ENCODE measurements around the gene ZNF267.
A peak's percentile ranks its signal among the peaks of the same experiment; 100 is the strongest.

ZNF267 gene

GRCh38 chr16:31874366-31875111, 932 bp downstream of the ZNF267 start:
- Histone ChIP-seq H3K4me3 (ENCODE audit: low read depth, low read length) (peak overlapping the region; percentile 79), H3K27me3 (ENCODE audit: control insufficient read depth, insufficient read depth, low read length) (no peaks in the 10 kb centered on the region), H3K9me3 (ENCODE audit: control insufficient read depth, low read length) (no peaks in the 10 kb centered on the region), H3K4me1 (peaks cover 8% of the 10 kb centered on the region), H3K9ac (peak overlapping the region; percentile 75), H3K27ac (peak overlapping the region; percentile 67), H3K79me2 (peaks cover 13% of the 10 kb centered on the region), H2AFZ (peak overlapping the region; percentile 85), H3K36me3 (ENCODE audit: control insufficient read depth, insufficient read depth, low read length) (no peaks in the 10 kb centered on the region), H3K4me2 (ENCODE audit: low read length) (peak overlapping the region; percentile 69)
- TF ChIP-seq, protein P1, sequence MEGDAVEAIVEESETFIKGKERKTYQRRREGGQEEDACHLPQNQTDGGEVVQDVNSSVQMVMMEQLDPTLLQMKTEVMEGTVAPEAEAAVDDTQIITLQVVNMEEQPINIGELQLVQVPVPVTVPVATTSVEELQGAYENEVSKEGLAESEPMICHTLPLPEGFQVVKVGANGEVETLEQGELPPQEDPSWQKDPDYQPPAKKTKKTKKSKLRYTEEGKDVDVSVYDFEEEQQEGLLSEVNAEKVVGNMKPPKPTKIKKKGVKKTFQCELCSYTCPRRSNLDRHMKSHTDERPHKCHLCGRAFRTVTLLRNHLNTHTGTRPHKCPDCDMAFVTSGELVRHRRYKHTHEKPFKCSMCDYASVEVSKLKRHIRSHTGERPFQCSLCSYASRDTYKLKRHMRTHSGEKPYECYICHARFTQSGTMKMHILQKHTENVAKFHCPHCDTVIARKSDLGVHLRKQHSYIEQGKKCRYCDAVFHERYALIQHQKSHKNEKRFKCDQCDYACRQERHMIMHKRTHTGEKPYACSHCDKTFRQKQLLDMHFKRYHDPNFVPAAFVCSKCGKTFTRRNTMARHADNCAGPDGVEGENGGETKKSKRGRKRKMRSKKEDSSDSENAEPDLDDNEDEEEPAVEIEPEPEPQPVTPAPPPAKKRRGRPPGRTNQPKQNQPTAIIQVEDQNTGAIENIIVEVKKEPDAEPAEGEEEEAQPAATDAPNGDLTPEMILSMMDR (IDR thresholded peaks at IDR 0.05): no peak

GRCh38 chr16:31875112-31875803, 1.7 kb downstream of the ZNF267 start:
- Histone ChIP-seq H3K4me2 (ENCODE audit: low read length) (peak overlapping the region; percentile 69), H3K79me2 (peaks cover 13% of the 10 kb centered on the region), H3K27me3 (ENCODE audit: control insufficient read depth, insufficient read depth, low read length) (no peaks in the 10 kb centered on the region), H3K4me3 (ENCODE audit: low read depth, low read length) (peak overlapping the region; percentile 79), H3K27ac (no peak overlapping the region), H3K9ac (no peak overlapping the region), H3K4me1 (peaks cover 8% of the 10 kb centered on the region), H3K36me3 (ENCODE audit: control insufficient read depth, insufficient read depth, low read length) (no peaks in the 10 kb centered on the region), H3K9me3 (ENCODE audit: control insufficient read depth, low read length) (no peaks in the 10 kb centered on the region), H2AFZ (no peak overlapping the region)
- TF ChIP-seq, protein P1 (IDR thresholded peaks at IDR 0.05): no peak

- H3K27ac ChIP-seq: no peak overlapping the region
- H3K4me3 ChIP-seq (ENCODE audit: low read depth, low read length): no peak overlapping the region
- H3K79me2 ChIP-seq: peaks cover 13% of the 10 kb centered on the region
- no peaks in the 10 kb centered on the region for H3K9me3 ChIP-seq (ENCODE audit: control insufficient read depth, low read length)
- H2AFZ ChIP-seq: no peak overlapping the region
- H3K36me3 ChIP-seq (ENCODE audit: control insufficient read depth, insufficient read depth, low read length): no peaks in the 10 kb centered on the region
- peaks cover 8% of the 10 kb centered on the region for H3K4me1 ChIP-seq
- H3K4me2 ChIP-seq (ENCODE audit: low read length): no peak overlapping the region
- TF ChIP-seq, protein P1 (IDR thresholded peaks at IDR 0.05): no peak
- H3K9ac ChIP-seq: no peak overlapping the region
- H3K27me3 ChIP-seq (ENCODE audit: control insufficient read depth, insufficient read depth, low read length): no peaks in the 10 kb centered on the region
Measured at GRCh38 chr16:31875928-31876547, 2.4 kb downstream of the ZNF267 start.

DNA sequence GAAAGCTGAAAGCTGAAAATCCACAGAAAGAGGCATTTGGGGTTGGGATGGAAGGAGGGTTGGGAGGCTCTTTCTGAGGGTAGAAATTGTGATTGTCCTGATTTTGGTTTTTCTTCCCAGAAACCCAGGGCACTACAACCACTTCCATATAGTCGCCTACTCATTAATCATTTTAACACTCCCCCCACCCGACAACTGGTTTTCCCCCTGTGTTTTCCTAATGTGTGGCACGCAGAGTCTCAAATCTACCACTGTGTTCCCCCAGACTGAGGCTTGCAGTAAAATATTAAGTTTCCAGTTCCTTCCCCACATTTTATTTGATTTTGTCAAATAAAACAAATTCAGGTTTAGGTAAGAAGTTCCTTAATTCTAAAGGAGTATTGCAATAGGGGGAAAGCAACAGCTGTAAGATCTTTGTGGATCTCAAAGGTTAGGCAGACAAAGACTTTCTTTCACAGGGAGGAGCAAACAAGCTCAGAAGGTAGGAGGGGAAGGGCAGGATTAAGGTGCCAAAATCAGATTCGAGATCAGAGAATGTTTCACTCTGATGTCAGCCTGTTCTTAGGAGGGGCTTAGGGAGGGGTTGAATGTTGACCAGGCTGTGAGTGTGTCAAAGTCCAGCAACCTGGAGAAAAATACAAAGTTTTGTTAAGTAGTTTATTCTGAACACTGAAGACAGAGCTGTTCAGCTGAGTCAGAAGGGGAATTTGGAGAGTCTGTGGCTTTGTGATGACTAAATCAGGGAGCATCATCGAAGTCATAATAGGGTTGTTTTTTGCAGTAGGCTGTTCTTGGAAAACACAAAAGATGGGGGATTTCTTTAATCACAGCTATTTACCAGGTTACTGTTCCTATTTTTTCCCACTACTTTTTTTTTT, 3.6 kb downstream of the ZNF267 start:
- Histone ChIP-seq H3K4me2 (ENCODE audit: low read length) (no peak overlapping the region), H3K27ac (no peak overlapping the region), H3K9me3 (ENCODE audit: control insufficient read depth, low read length) (no peaks in the 10 kb centered on the region), H2AFZ (no peak overlapping the region), H3K4me3 (ENCODE audit: low read depth, low read length) (no peak overlapping the region), H3K4me1 (peaks cover 8% of the 10 kb centered on the region), H3K9ac (no peak overlapping the region), H3K36me3 (ENCODE audit: control insufficient read depth, insufficient read depth, low read length) (no peaks in the 10 kb centered on the region), H3K27me3 (ENCODE audit: control insufficient read depth, insufficient read depth, low read length) (no peaks in the 10 kb centered on the region), H3K79me2 (peaks cover 13% of the 10 kb centered on the region)
- TF ChIP-seq, protein P1 (IDR thresholded peaks at IDR 0.05): no peak

Measured in parathyroid adenoma (tissue), 2 donors.